Heart left ventricle (tissue), 13 donors: ENCODE measurements around the gene SNRPB.

Source experiments
- CTCF ChIP-seq, 12 donors: fragments of 200-600 bp; sonication (generic) in 4 of 12; IDR thresholded peaks; one replicate each; pipeline versions ENCODE4 v1.5.0 to v1.8.0; 2018 to 2022; ENCODE audit warnings: antibody characterized with exemption in 12 of 12, mild to moderate bottlenecking in 5 of 12
- POLR2A ChIP-seq, 2 donors: fragments of 450-650 bp; IDR thresholded peaks; one replicate each; pipeline ENCODE4 v1.6.1; 2017; ENCODE audit warnings: antibody characterized with exemption in 2 of 2, mild to moderate bottlenecking in 2 of 2, moderate library complexity in 2 of 2
- donor health status: ischemic (EF 13 %, LVEDD 7.1; RV severe dilation, severe dysfunction).
- donor health status: DM: no; HTN: yes; CAD: no.
- donor health status: DM: no; HTN: no; CAD: no.
- donor health status: ischemic (EF 25% LVEDD 6.9; RV normal size, moderate dysfunction).
- donor health status: ischemic (EF 25% LVEDD 5.7; RV mildly dilated, moderate dysfunction).
- donor health status: ischemic (EF 35%, LVEDD 5.7; RV mildly dilated, moderate dysfunction).
- donor health status: nonischemic (EF 11% LVEDD 7.7; RV severe dilation, severe dysfunction).
- donor health status: DM: yes; HTN: yes; CAD: no.
- donor health status: PGD.
- donor health status: ischemic (EF 29% LVEDD 5.4; RV normal size, mild dysfunction).
- donor health status: nonischemic (EF 23%, LVEDD 6.1; RV moderate dilation, normal function).

DNA sequence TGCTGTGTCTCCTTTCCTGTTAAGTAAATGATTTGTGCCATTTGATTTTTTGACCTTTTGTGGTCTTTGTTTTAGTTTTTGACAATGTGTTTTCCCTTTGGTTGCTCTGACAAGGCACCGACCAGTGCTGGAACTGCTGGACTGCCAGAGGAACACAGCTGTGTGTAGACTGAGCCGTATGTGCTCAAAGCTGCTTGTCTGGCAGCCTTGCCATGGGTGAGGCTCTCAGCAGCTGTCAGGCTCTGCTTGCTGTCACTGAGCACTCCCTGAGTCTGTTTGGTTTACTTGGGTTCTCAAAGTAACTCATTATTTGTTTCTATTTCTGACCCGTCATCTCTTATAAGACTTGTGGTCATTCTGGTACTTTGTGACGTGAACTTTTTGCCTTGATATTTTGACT lies 15.1 kb upstream of the SNRPB start:
- TF ChIP-seq POLR2A (IDR thresholded peaks at IDR 0.05) (no peak), CTCF (IDR thresholded peaks at IDR 0.05) (no peak)
